T-helper 1 cell treated with Interleukin-12 subunit alpha and Interleukin-12 subunit beta and Interleukin-4 antibody, amounts not matched to agents 30 ng/mL and 1 ng/mL, for 36 hours (primary cell): ENCODE results near the gene PDILT. TPM values are rescaled to one million over a fixed set of nuclear protein-coding genes. Genes with fewer than 3 reads are reported as not detected.

Experiments
- intact Hi-C: fragments of 100-400 bp; cut with micrococcal nuclease; formaldehyde crosslinking; loops from one replicate; pipeline ENCODE4 v1.15.1; 2024
- total RNA-seq: library from RNA; stranded (reverse); gene quantifications from 2 replicates; pipeline ENCODE4 v1.2.3, GENCODE V29; 2022

PDILT gene
- total RNA-seq, 1 donor from 2014 or later: not detected

- intact Hi-C loops: no loop called here
Observed at GRCh38 chr16:20364051-20364450, 40.5 kb downstream of the PDILT start.

DNA sequence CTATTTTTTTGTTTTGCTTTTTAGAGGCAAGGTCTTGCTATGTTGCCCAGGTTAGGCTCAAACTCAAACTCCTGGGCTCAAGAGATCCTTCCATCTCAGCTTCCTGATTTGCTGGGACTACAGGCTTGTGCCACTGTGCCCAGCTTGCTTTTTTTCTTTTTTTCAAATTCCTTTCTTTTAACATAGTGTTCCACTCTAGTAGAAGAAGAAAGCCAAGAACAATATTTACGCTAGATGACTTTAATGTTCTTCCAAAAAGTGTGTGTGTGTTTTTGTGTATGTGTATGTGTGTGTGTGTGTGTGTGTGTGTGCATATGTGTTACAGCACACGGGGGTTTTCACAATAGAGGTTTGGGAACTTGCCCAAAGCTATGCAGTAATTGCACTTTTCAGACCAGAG, 41.3 kb downstream of the PDILT start:
- intact Hi-C loops: no loop called here

DNA sequence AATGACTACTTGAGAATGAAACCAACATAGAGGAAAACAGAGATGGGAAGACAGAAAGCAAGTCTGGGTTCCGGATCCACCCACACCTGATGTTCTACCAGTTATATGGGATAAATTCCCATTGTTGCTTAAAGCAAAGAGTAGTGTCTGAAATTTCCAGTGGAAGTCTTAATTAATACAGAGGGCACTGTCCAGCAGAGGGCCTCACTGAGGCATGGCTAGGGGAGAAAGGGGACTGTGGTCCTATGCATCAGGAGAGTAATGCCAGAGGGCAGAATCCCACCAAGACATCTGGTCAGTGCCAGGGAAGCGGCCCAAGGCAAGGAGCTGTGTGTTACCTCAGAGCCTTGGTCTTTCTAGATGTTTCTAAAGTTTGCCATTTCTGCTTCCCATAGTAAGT, 44.5 kb downstream of the PDILT start:
- intact Hi-C loops: no loop called here

DNA sequence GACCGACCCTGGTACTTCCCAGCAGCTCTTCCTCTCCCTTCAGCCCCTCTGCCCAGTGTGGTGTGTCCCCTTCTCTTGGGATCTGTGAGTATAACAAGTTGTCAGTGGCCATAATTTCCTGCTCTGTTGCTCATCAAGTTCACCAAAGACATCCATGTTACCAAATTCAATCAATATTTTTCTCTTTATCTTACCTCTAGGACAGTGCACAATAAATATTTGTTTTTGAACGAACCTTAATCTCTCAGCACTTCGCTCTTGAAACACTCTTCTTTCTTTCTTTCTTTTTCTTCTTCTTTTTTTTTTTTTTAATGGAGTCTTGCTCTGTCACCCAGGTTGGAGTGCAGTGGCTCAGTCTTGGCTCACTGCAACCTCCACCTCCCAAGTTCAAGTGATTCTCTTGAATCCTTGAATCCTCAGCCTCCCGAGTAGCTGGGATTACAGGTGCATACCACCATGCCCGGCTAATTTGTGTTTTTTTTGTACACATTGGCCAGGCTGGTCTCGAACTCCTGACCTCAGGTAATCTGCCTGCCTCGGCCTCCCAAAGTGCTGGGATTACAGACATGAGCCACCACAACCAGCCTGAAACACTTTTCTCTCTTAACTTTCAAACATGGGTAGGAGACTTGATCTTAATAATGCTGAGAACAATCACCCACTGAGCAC, 49.3 kb downstream of the PDILT start:
- intact Hi-C loops: no loop called here

DNA sequence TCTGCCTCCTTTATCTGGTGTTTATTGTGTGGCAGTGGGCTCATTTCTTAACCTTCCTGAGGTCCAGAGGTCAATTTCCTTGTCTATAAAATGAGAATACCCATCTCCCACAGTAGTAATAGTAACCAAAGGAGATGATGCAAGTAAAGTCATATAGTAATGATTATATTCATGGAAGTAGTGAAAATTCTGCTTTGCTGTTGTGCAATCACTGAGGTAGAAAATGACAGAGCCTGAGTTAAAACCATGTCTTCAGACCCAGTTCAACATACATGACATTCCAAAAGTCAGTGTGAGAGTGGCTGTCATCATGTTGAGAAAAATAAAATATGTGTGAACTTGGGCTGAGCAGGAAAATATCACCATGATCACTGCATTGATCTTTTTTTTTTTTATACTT, 51.2 kb downstream of the PDILT start:
- intact Hi-C loops: no loop called here

- intact Hi-C loops: no loop called here
Observed at GRCh38 chr16:20352615-20353014, 51.9 kb downstream of the PDILT start, which contains the start of gene UMOD. Gene UMOD, minus strand, starts transcription at chr16:20352715. Its CDS starts 1,978 bp downstream, at chr16:20350737.

GRCh38 chr16:20349615-20350014, 54.9 kb downstream of the PDILT start:
- intact Hi-C loops: no loop called here

DNA sequence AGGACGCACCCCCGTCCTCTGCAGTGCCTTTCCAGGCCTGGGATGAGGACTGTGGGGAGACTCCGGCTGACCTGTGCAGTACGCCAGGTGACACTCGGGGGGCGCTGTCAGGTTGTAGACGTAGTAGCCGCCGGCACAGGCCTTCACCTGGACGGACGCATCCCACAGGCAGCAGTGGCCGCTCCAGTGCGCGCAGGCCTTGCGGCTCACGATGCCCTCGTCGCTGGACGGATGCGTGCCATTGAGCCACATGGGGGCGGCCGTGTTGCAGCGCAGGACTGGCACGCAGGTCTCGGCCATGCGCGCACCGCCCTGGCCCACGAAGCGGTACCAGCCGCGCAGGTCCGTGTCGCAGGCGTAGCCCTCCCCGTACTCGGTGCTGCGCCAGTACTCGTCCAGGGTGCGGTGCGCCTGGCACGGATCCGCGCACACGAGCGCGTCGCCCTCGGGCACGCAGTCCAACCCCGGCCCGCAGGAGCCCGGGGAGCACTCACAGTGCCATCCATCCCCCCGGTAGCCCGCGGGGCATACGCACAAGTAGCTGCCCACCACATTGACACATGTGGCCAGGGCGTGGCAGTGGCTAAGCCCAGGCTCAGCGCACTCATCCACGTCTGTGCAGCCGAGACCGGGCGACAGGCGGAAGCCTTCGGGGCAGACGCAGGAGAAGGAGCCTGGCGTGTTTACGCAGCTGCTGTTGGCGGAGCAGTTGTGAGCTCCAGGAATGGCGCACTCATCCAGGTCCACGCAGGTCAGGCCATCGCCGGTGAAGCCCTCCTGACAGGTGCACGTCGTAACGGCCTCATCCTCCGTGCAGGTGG, 56.0 kb downstream of the PDILT start:
- intact Hi-C loops: no loop called here

DNA sequence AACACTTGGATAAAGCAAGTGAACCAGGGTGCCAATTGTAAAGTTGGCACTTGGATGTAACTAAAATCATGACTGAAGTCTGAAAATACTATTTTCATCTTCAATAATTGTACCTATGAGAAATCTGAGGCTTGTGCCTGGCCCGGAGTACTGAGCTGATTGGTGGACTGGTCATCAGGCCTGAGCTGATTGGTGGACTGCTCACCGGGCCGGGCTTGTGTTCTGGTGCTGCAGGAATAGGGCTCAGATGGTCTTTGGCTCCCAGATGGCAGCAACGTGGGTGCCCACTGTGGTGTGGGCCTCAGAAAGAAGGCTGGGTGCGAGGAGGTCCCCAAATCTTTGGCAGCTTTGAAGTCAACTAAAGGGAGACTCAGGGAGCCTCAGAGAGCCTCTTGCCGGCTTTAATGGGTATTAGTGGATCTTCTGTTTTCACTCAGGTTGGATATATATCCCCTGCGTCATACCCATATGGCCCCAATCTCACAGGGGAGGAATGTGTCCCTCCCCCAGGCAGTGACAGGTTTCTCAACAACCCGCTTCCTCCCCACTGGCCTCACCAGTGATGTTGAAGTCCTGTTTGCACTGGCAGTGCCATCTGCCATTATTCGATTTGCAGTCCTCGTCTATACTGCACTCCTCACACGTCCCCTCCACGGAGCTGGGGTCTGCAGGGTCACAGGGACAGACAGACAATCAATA, 56.7 kb downstream of the PDILT start:
- intact Hi-C loops: no loop called here

DNA sequence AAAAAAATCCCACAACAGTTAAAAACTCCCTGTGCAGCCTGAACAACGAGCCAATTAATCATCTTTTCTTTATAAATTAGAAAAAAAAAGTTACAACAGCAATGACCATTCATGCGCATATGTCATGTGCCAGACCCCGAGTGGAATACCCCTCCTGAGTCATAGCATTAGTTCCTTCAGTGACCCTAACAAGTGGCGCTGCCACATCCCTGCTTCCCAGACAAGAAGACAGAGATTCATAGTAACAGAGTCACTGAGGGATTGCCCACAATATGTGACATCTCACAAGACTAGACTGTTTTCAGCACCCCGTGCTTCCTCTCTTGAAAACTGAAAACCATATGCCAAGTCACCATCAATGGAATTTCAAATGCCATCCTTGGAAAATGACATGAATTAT, 59.9 kb downstream of the PDILT start:
- intact Hi-C loops: no loop called here

DNA sequence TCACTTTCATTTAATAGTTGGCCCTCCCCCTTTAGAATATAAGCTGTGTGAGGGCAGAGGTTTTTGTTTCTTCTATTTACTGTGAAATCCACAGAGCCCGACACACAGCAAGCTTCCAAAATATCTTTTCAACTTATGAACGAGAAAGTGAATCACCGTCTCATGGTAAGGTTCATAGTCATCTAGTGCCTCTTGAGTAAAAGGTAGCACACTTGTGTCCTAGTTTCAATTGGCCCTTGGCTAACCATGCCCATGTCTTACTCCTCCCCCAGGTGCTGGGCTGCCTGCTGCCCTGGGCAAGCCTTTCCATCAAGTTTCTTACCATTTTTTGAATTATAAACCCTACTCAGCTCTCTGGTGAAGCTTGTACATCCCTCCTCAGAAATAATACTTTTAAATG, 64.8 kb downstream of the PDILT start:
- intact Hi-C loops: no loop called here

GRCh38 chr16:20336955-20337354, 67.6 kb downstream of the PDILT start:
- intact Hi-C loops: no loop called here

- intact Hi-C loops: no loop called here
Observed at GRCh38 chr16:20334396-20334795, 70.1 kb downstream of the PDILT start.

- intact Hi-C loops: no loop called here
Observed at GRCh38 chr16:20333120-20333519, 71.4 kb downstream of the PDILT start.

DNA sequence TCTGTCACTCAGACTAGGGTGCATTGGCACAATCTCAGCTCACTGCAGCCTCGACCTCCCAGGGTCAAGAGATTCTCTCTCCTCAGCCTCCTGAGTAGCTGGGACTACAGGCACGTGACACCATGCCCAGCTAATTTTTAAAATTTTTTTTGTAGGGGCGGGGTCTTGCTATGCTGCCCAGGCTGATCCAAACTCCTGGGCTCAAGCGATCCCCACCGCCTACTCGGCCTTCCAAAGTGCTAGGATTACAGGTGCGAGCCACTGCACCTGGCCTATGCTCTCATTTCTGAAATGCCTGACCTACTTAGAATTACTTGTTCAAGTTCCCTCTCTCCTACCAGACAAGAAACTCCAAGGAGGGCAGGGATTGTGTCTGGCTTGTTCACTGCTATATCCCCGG, 72.1 kb downstream of the PDILT start:
- intact Hi-C loops: no loop called here

DNA sequence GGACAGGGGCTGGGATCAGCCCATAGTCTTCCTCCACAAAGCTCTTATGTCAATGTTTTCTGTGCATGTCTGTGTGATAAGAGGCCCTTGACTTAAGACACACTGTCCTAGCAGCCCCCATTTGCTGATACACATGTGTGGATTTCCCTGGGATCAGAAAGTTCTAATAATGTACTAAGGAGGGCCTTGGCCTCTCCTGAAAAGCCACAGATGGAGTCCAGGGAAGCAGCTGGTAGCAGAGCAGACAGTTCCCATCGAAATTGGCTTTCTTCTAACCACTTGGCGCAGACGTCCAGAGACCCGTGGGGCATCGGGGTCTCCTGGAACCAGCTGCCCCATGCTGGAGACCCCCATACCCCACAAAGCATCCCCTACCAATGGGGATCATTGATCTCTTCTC, 72.9 kb downstream of the PDILT start:
- intact Hi-C loops: no loop called here

- intact Hi-C loops: no loop called here
Observed at GRCh38 chr16:20329392-20330138, 75.0 kb downstream of the PDILT start.

- intact Hi-C loops: no loop called here
Observed at GRCh38 chr16:20327444-20328041, 77.0 kb downstream of the PDILT start, which contains the start of gene GP2. Gene GP2, minus strand, starts transcription at chr16:20327513. Its CDS starts 1,082 bp downstream, at chr16:20326431.

GRCh38 chr16:20326321-20326720, 78.2 kb downstream of the PDILT start:
- intact Hi-C loops: no loop called here

DNA sequence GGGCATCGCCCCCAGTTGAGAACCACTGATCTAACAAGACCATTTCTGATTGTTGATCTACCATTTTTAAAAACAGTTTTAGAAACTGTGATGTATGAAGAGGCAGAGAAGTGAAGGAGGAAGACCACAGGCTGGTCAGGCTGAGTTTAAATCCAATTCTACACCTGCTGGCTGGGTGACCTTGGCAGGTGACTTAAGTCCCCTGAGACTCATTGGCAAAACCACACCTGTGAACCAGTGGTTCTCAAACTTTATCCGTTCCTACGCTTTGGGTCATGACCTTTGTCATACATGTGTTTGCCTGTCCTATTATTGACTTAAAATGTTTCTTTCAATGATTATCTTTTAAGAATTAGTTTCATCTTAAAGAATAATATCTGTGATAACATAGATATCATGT, 79.5 kb downstream of the PDILT start:
- intact Hi-C loops: no loop called here

- intact Hi-C loops: no loop called here
Observed at GRCh38 chr16:20323591-20324117, 80.9 kb downstream of the PDILT start.
